Body of pancreas (tissue), 4 donors: Measurements from ENCODE around the gene ZFHX2. TPM values are rescaled to one million over a fixed set of nuclear protein-coding genes. Genes with fewer than 3 reads are reported as not detected.

ENCODE experiments used
- ATAC-seq: fragments of 150-250 bp; one replicate; pipeline ENCODE4 v1.9.1; 2016
- DNase-seq, 4 donors: peaks; one replicate each; pipeline ENCODE4 v3.0.0-alpha.2; 2019
- H3K27ac ChIP-seq, 4 donors: fragments of 200-600 bp; sonication (generic); 1 replicate in 3 of 4; 2 replicates in 1 of 4; pipeline versions ENCODE4 v1.5.1 to v1.6.1; 2016 to 2019; ENCODE audit warnings: mild to moderate bottlenecking in 1 of 4, mixed read lengths in 1 of 4, moderate library complexity in 1 of 4
- H3K27me3 ChIP-seq, 2 donors: fragments of 200-600 bp; sonication (generic); one replicate each; pipeline ENCODE4 v1.6.0; 2016; ENCODE audit warnings: mild to moderate bottlenecking in 1 of 2
- H3K36me3 ChIP-seq, 2 donors: fragments of 200-600 bp; sonication (generic); replicated peaks in 1 of 2; 2 replicates each; pipeline ENCODE4 v1.5.1; 2016; ENCODE audit warnings: low read depth in 2 of 2; ENCODE audit not compliant: insufficient read depth in 1 of 2
- H3K4me1 ChIP-seq: fragments of 200-600 bp; sonication (generic); one replicate; pipeline ENCODE4 v1.6.0; 2016
- H3K4me3 ChIP-seq, 2 donors: fragments of 200-600 bp; sonication (generic); 1 replicate in 1 of 2; 2 replicates in 1 of 2; pipeline ENCODE4 v1.5.1; 2016 to 2019
- H3K9me3 ChIP-seq, 3 donors: fragments of 200-600 bp; sonication (generic); 1 replicate in 2 of 3; 2 replicates in 1 of 3; pipeline ENCODE4 v1.5.1; 2016
- POLR2A ChIP-seq, 3 donors: fragments of 450-650 bp; IDR thresholded peaks; one replicate each; pipeline ENCODE4 v1.6.1; 2016; ENCODE audit warnings: antibody characterized with exemption in 3 of 3, mild to moderate bottlenecking in 2 of 3
- WGBS, 2 donors: methylation state at CpG; one replicate each; pipeline ENCODE4 v1.1.5; 2017; 5-methylcytosine and 5-hydroxymethylcytosine counted together
- intact Hi-C: fragments of 100-400 bp; cut with DNase I; formaldehyde crosslinking; loops from one replicate; pipeline ENCODE4 v1.15.1; 2023
- total RNA-seq, 2 donors: library from RNA; depleted of rRNA; stranded (reverse); fragments of >200 nt; gene quantifications; one replicate each; pipeline ENCODE4 v1.1.0, GENCODE V29; 2016
- TF ChIP-seq, protein P1 (sequence below), 7 experiments: fragments of 450-650 bp in 4 of 7; fragments of 200-600 bp in 3 of 7; sonication (generic) in 3 of 7; IDR thresholded peaks; one replicate each; pipeline ENCODE4 v1.5.1; 2016 to 2019; ENCODE audit warnings: antibody characterized with exemption in 7 of 7

The ZFHX2 gene
- total RNA-seq, 2 donors from 2014 or later = 0.33 to 1.6 TPM

DNA sequence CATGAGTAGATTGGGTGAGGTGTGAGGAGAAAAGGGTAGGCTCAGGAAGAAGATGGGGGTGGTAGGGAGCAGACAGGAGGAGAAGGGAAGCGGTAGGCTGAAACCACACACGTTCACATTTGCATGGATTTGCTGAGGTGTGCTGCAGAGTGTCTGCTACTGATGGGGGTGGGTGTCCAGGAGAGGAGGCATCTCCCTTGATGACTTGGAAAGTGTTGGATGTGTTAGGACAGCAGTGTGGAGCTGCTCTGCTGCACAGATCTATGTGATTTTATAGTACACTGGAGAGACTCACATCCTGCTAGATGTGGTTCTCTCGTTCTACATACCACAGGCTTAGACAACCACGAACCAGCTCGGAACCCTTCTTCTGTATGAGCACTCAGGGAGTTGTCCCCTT, 9.3 kb downstream of the ZFHX2 start:
- TF ChIP-seq POLR2A (IDR thresholded peaks at IDR 0.05) = no peak
- TF ChIP-seq, protein P1, sequence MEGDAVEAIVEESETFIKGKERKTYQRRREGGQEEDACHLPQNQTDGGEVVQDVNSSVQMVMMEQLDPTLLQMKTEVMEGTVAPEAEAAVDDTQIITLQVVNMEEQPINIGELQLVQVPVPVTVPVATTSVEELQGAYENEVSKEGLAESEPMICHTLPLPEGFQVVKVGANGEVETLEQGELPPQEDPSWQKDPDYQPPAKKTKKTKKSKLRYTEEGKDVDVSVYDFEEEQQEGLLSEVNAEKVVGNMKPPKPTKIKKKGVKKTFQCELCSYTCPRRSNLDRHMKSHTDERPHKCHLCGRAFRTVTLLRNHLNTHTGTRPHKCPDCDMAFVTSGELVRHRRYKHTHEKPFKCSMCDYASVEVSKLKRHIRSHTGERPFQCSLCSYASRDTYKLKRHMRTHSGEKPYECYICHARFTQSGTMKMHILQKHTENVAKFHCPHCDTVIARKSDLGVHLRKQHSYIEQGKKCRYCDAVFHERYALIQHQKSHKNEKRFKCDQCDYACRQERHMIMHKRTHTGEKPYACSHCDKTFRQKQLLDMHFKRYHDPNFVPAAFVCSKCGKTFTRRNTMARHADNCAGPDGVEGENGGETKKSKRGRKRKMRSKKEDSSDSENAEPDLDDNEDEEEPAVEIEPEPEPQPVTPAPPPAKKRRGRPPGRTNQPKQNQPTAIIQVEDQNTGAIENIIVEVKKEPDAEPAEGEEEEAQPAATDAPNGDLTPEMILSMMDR (IDR thresholded peaks at IDR 0.05) = no peak
- Histone ChIP-seq H3K27me3 (no peaks in the 10 kb centered on the region), H3K4me1 (no peaks in the 10 kb centered on the region), H3K36me3 (no peaks in the 10 kb centered on the region), H3K27ac (no peak overlapping the region), H3K4me3 (no peak overlapping the region), H3K9me3 (no peaks in the 10 kb centered on the region)
- no peak for DNase-seq
- WGBS, 2 donors = 72 to 95% methylated on average over 5 of the region's 5 CpGs
- no peak for ATAC-seq
- intact Hi-C loops = no loop called here

DNA sequence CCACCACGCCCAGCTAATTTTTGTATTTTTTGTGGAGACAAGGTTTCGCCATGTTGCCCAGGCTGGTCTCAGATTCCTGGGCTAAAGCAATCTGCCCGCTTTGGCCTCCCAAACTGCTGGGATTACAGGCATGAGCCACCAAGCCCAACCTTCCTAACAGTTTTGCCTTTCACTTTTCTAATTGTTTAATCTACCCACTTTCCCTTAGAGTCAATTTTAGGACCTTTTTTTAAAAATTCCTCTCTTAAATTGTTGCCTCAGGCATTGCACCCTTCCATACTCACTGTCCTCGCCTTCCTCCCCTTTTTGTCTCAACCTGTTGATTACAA, 11.5 kb downstream of the ZFHX2 start:
- Histone ChIP-seq H3K36me3 (no peaks in the 10 kb centered on the region), H3K9me3 (no peaks in the 10 kb centered on the region), H3K4me1 (no peaks in the 10 kb centered on the region), H3K4me3 (no peak overlapping the region), H3K27ac (no peak overlapping the region), H3K27me3 (no peaks in the 10 kb centered on the region)
- ATAC-seq (no peak), DNase-seq (no peak)
- intact Hi-C loops = no loop called here
- TF ChIP-seq, protein P1 (IDR thresholded peaks at IDR 0.05) = no peak
- TF ChIP-seq POLR2A (IDR thresholded peaks at IDR 0.05) = no peak
- 65 to 68% methylated on average over 4 of the region's 4 CpGs for WGBS, 2 donors

DNA sequence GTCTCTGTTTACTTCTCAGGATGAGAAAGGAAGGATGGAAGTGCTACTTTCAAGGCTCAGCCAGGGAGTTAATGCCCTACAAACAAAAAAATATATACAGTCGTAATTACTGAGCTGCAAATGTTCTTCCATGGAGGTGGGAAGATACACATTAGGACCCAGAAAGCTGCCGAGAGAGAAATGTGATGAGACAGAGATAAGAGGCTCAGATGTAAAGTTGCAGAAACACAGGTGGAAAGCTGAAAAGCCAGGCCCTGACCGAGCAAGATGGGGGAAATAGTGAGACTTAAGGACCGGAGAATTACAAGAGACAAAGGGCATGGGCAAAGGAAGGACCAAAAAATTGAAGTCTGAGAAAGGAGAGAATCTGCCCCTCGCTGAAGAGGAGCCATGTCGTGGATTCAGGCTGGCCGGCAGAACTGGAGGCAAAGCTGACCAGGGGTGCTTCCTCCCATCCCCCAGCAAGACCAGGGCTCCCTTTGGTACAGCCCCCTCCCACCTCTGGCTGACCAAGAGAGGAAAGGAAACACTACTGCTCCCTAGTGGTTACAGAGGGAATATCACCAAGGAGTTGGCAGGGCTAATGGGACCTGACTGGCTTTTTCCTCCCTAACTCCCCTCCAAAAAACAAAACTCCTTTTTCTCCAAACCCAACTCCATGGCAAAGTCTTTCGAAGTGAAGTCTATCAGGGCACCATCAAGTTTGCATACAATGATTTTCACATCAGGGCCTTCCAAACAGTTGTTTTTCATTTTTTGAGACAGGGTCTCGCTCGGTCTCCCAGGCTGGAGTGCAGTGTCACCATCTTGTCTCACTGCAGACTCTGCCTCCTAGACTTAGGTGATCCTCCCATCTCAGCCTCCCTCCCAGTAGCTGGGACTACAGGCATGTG, 12.1 kb downstream of the ZFHX2 start:
- no peak for TF ChIP-seq POLR2A (IDR thresholded peaks at IDR 0.05)
- TF ChIP-seq, protein P1 (IDR thresholded peaks at IDR 0.05) = peak; percentile 58 to 76 (median 66)
- no peaks in the 10 kb centered on the region for H3K9me3 ChIP-seq
- peak; percentile 84 for ATAC-seq
- WGBS, 2 donors = 37 to 40% methylated on average over 10 of the region's 10 CpGs
- intact Hi-C loops = no loop called here
- no peaks in the 10 kb centered on the region for H3K27me3 ChIP-seq
- H3K27ac ChIP-seq = no peak overlapping the region
- no peaks in the 10 kb centered on the region for H3K36me3 ChIP-seq
- peak in 1 of 4 donors; percentile 34 for DNase-seq
- no peak overlapping the region for H3K4me3 ChIP-seq
- no peaks in the 10 kb centered on the region for H3K4me1 ChIP-seq

DNA sequence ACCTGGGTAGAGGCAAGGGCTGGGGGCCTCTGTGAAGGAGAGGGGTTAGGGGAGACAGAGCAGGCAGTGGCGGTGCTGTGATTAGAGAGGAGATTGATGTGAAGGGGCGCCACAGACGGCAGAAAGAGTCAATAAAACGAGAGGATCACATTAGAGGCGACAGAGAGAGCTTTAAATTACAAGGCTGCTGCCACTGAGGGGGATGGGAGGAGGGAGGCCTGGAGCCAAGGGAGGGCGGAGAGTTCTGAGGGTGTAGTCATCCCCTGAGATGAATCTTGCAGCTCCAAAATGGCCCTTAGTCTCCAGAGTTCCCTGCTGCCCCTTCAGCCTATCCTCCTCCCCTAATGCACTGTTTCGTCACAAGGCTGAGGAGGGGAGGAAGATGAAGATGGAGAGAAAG, 12.8 kb downstream of the ZFHX2 start:
- no peak for TF ChIP-seq POLR2A (IDR thresholded peaks at IDR 0.05)
- TF ChIP-seq, protein P1 (IDR thresholded peaks at IDR 0.05) = no peak
- 52 to 55% methylated on average over 7 of the region's 7 CpGs for WGBS, 2 donors
- no peaks in the 10 kb centered on the region for H3K27me3 ChIP-seq
- H3K4me1 ChIP-seq = no peaks in the 10 kb centered on the region
- no peak overlapping the region for H3K4me3 ChIP-seq
- H3K9me3 ChIP-seq = no peaks in the 10 kb centered on the region
- H3K27ac ChIP-seq = no peak overlapping the region
- intact Hi-C loops = no loop called here
- no peak for DNase-seq
- no peak for ATAC-seq
- H3K36me3 ChIP-seq = no peaks in the 10 kb centered on the region
